ENCODE data around the gene ARFGAP1. TPM values are rescaled to one million over a fixed set of nuclear protein-coding genes. Genes with fewer than 3 reads are reported as not detected.

Gene ARFGAP1
- total and polyA plus RNA-seq, 2 of the 8 experiments (the other 6 are each of a cell fraction or from before 2014, with no cell fraction given), result 93.7 to 100 TPM

DNA sequence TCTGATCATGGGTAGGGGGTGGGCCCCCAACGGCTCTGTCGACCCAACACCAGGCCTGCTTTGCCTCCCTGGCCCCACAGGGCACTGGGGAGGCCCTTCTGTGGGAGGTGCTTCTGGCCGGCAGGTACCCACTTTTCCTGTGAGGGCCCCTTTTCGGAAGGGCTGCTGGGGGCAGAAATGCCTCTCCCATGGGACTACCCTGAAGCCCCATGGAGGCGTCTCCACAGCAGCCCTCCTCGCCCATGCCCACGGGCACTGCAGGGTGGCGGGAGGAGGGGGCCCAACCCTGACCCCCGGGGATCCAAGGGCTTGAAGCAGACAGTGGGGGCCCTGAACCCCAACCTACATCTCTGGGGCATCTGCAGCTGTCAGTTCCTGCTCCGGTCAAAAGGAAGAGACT is 34.6 kb upstream of the ARFGAP1 start:
- ChIA-PET POLR2A (ENCODE audit: partially characterized antibody) (interaction anchor here (0.8 to 1.7 kb wide), 2 partner anchors 14 to 23 kb away, joined by 3 to 6 read pairs; no protein-coding TSS in a partner anchor), CTCF (ENCODE audit: partially characterized antibody) (interaction anchor here (0.6 to 10.9 kb wide), 7 partner anchors 9 to 122 kb away, joined by 3 to 199 read pairs (median 5); no protein-coding TSS in a partner anchor)
- Histone ChIP-seq H3K4me2 (ENCODE audit: insufficient read depth in 1 of 2, low read depth in 2 of 2, low read length in 2 of 2) (no peak overlapping the region), H2BK15ac (ENCODE audit: low read length) (no peak overlapping the region), H3K56ac (replicated peaks; ENCODE audit: insufficient read length, low read depth, low read length) (no peak overlapping the region), H3K9ac (replicated peaks in 1 of 4; ENCODE audit: extremely low read depth in 1 of 4, low read depth in 3 of 4, low read length in 3 of 4) (no peak overlapping the region), H3K9me3 (ENCODE audit: insufficient read depth in 2 of 2, low read depth in 1 of 2, low read length in 1 of 2) (no peaks in the 10 kb centered on the region), H2AK5ac (ENCODE audit: low read depth, low read length) (no peak overlapping the region), H3K27ac (ENCODE audit: low read depth, low read length) (no peak overlapping the region), H3K18ac (ENCODE audit: extremely low read depth, low read length) (no peak overlapping the region), H2BK120ac (replicated peaks; ENCODE audit: low read depth, low read length) (no peak overlapping the region), H4K8ac (ENCODE audit: extremely low read depth, insufficient read depth, low read length) (peak overlapping the region; percentile 25; the same call in 1 of the 2 replicates), H4K5ac (ENCODE audit: insufficient read length, low read depth, low read length) (no peak overlapping the region), H3K79me2 (ENCODE audit: control insufficient read depth in 1 of 2, insufficient read depth in 2 of 2, low read length in 2 of 2) (no peaks in the 10 kb centered on the region), H4K91ac (replicated peaks; ENCODE audit: insufficient read length, low read length) (no peak overlapping the region), H3K4me1 (replicated peaks in 1 of 4; ENCODE audit: control insufficient read depth in 3 of 4, insufficient read depth in 4 of 4, low read length in 3 of 4) (peaks cover 0 to 19% (median 10%) of the 10 kb centered on the region in 4 experiments; a peak in 4 of 7 replicates), H2BK20ac (ENCODE audit: low read length) (no peak overlapping the region), H3K23me2 (ENCODE audit: low read depth, low read length) (no peaks in the 10 kb centered on the region), H2BK12ac (ENCODE audit: low read depth, low read length) (no peak overlapping the region), H3K79me1 (ENCODE audit: low read depth, low read length) (no peaks in the 10 kb centered on the region), H3K4ac (replicated peaks; ENCODE audit: insufficient read length, low read depth, low read length) (no peak overlapping the region), H3K23ac (ENCODE audit: insufficient read length) (no peak overlapping the region), H4K20me1 (replicated peaks in 1 of 2; ENCODE audit: control insufficient read depth in 1 of 2, insufficient read depth in 2 of 2, low read length in 2 of 2) (no peaks in the 10 kb centered on the region), H2BK5ac (ENCODE audit: low read depth, low read length) (no peak overlapping the region), H3K27me3 (replicated peaks in 1 of 4; ENCODE audit: control insufficient read depth in 3 of 4, extremely low read depth in 1 of 4, insufficient read depth in 3 of 4, low read length in 3 of 4) (peaks cover 0 to 3% (median 1%) of the 10 kb centered on the region in 4 experiments; a peak in 1 of 7 replicates), H3K14ac (ENCODE audit: insufficient read length) (no peak overlapping the region), H3K4me3 (ENCODE audit: extremely low read depth in 1 of 4, insufficient read depth in 2 of 4, low read depth in 3 of 4, low read length in 4 of 4) (no peak overlapping the region), H3K36me3 (ENCODE audit: control insufficient read depth in 2 of 4, insufficient read depth in 4 of 4, low read length in 3 of 4) (no peaks in the 10 kb centered on the region), H2AFZ (ENCODE audit: low read length) (no peak overlapping the region)
- DNase-seq (ENCODE audit: low read depth in 1 of 2, low spot score in 2 of 2), result no peak
- no peak for TF ChIP-seq GTF2F1 (IDR thresholded peaks at IDR 0.05; ENCODE audit: borderline replicate concordance, low read depth, low read length)
- TF ChIP-seq POLR2A (IDR thresholded peaks at IDR 0.05; ENCODE audit: control extremely low read depth in 1 of 2, low read depth in 2 of 2, low read length in 2 of 2), result no peak
- TF ChIP-seq RBBP5 (IDR thresholded peaks at IDR 0.05; ENCODE audit: borderline replicate concordance, low read depth, low read length), result no peak
- no peak for TF ChIP-seq SIN3A (conservative IDR thresholded peaks at IDR 0.05 in 1 of 2, IDR thresholded peaks at IDR 0.05 in 1 of 2; ENCODE audit: low read depth in 1 of 2, low read length in 2 of 2)
- no peak for TF ChIP-seq POU5F1 (IDR thresholded peaks at IDR 0.05; ENCODE audit: low read depth, low read length)
- no peak for TF ChIP-seq KDM5A (IDR thresholded peaks at IDR 0.05; ENCODE audit: low read length)
- no peak for TF ChIP-seq SAP30 (IDR thresholded peaks at IDR 0.05; ENCODE audit: insufficient read depth, insufficient replicate concordance, low read length)
- TF ChIP-seq SP1 (IDR thresholded peaks at IDR 0.05; ENCODE audit: low read depth, low read length), result no peak
- 92% methylated on average over 8 of the region's 10 CpGs; no CpG with 5 or more reads in 1 of the 2 experiments for WGBS, 2 experiments (ENCODE audit: extremely low coverage in 1 of 2, insufficient coverage in 1 of 2, insufficient read length in 1 of 2, insufficient replicate concordance in 2 of 2, low coverage in 1 of 2, low lambda C conversion rate in 2 of 2, missing lambda C conversion rate in 1 of 2)
- no peak for FAIRE-seq
